HAP-1 (cell line): ENCODE data around the gene MCRIP2.

Experiments
- DNase-seq, 2 experiments: peaks; one replicate each; pipeline ENCODE4 v3.0.0-alpha.2; 2016 to 2020; ENCODE audit warnings: low spot score in 2 of 2
- H3K27me3 ChIP-seq: fragments of 250-450 bp; sonication (Bioruptor Pico); 2 replicates; pipeline ENCODE4 v1.5.1; 2020; ENCODE audit warnings: low read depth, mild to moderate bottlenecking, moderate library complexity
- H3K36me3 ChIP-seq: fragments of 250-450 bp; sonication (Bioruptor Pico); replicated peaks from 2 replicates; pipeline ENCODE4 v1.5.1; 2020; ENCODE audit warnings: mild to moderate bottlenecking
- H3K4me1 ChIP-seq: fragments of 250-450 bp; sonication (Bioruptor Pico); 2 replicates; pipeline ENCODE4 v1.5.1; 2020; ENCODE audit warnings: mild to moderate bottlenecking
- H3K4me3 ChIP-seq: fragments of 250-450 bp; sonication (Bioruptor Pico); 2 replicates; pipeline ENCODE4 v1.5.1; 2020; ENCODE audit warnings: mild to moderate bottlenecking, moderate library complexity
- H3K9me3 ChIP-seq: fragments of 250-450 bp; sonication (Bioruptor Pico); 2 replicates; pipeline ENCODE4 v1.5.1; 2020; ENCODE audit warnings: mild to moderate bottlenecking, moderate library complexity
- in situ Hi-C: fragments of 300-500 bp; cut with MboI; formaldehyde crosslinking; loops from 3 replicates; pipeline ENCODE4 v1.14.3; 2020; ENCODE audit warnings: low sequenced_read_pairs, inconsistent platforms, mixed read lengths

The MCRIP2 gene

GRCh38 chr16:658679-659571, 17.3 kb downstream of the MCRIP2 start:
- Histone ChIP-seq H3K4me3 (no peak overlapping the region), H3K9me3 (no peaks in the 10 kb centered on the region), H3K27me3 (no peaks in the 10 kb centered on the region), H3K36me3 (peaks cover 41% of the 10 kb centered on the region), H3K4me1 (no peaks in the 10 kb centered on the region)
- DNase-seq, result no peak
- in situ Hi-C loops, result no loop called here

DNA sequence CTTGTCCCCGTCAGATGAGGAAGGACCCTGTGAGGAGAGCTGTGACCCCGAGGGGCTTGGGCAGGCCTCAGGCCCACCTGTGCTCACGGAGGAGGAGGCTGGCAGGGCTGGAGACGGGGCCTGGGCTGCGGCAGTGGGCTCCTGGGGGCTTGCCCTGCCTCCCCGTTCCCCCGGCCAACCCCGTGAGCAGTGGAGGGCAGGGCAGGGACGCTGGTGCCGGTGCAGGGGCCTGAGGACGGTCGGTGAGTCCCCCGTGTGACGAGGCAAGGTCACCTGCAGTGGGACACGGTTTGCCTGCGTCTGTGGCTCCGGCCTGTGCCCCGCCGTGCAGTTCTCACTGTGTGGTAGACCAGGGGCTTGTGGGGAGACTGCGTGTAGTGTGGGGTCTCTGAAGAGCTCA, 18.0 kb downstream of the MCRIP2 start:
- in situ Hi-C loops, result no loop called here
- no peak overlapping the region for H3K4me3 ChIP-seq
- H3K27me3 ChIP-seq, result no peaks in the 10 kb centered on the region
- no peaks in the 10 kb centered on the region for H3K4me1 ChIP-seq
- no peak for DNase-seq
- peaks cover 40% of the 10 kb centered on the region for H3K36me3 ChIP-seq
- no peaks in the 10 kb centered on the region for H3K9me3 ChIP-seq

GRCh38 chr16:660132-660458, 18.5 kb downstream of the MCRIP2 start:
- H3K4me1 ChIP-seq, result no peaks in the 10 kb centered on the region
- DNase-seq, result no peak
- no peaks in the 10 kb centered on the region for H3K27me3 ChIP-seq
- H3K4me3 ChIP-seq, result no peak overlapping the region
- in situ Hi-C loops, result no loop called here
- H3K9me3 ChIP-seq, result no peaks in the 10 kb centered on the region
- peaks cover 37% of the 10 kb centered on the region; the same call in 1 of the 2 replicates for H3K36me3 ChIP-seq

- no peaks in the 10 kb centered on the region for H3K4me1 ChIP-seq
- in situ Hi-C loops, result no loop called here
- H3K4me3 ChIP-seq, result no peak overlapping the region
- H3K36me3 ChIP-seq, result peaks cover 35% of the 10 kb centered on the region; the same call in 1 of the 2 replicates
- no peaks in the 10 kb centered on the region for H3K27me3 ChIP-seq
- DNase-seq, result peak; percentile 62 to 86
- no peaks in the 10 kb centered on the region for H3K9me3 ChIP-seq
These were observed 19.0 kb downstream of the MCRIP2 start for GRCh38 chr16:660459-661183.

- in situ Hi-C loops, result no loop called here
- no peak for DNase-seq
- H3K4me1 ChIP-seq, result no peaks in the 10 kb centered on the region
- no peaks in the 10 kb centered on the region for H3K9me3 ChIP-seq
- H3K27me3 ChIP-seq, result no peaks in the 10 kb centered on the region
- peaks cover 35% of the 10 kb centered on the region; the same call in 1 of the 2 replicates for H3K36me3 ChIP-seq
- H3K4me3 ChIP-seq, result no peak overlapping the region
These were observed 19.7 kb downstream of the MCRIP2 start for GRCh38 chr16:661184-661821.

DNA sequence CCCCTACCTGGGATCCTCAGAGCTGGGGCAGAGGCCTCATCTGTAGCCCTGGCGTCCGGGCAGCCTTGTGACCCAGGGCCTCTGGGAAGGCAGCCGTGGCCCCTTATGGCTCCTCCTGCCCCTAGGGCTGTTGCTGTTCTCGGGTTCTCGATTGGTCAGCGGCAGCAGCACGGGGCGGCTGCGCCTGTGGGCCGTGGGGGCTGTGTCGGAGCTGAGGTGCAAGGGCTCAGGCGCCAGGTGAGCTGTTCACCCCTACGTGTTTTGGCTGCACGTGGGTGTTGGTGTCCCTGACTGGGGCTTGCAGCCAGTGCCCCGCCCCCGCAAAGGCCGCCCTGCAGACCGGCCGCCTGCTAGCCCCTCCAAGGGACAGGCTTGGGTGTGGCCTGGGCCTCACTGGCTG, 20.5 kb downstream of the MCRIP2 start:
- Histone ChIP-seq H3K27me3 (no peaks in the 10 kb centered on the region), H3K9me3 (no peaks in the 10 kb centered on the region), H3K36me3 (peaks cover 29% of the 10 kb centered on the region; the same call in 1 of the 2 replicates), H3K4me3 (no peak overlapping the region), H3K4me1 (no peaks in the 10 kb centered on the region)
- DNase-seq, result no peak
- in situ Hi-C loops, result no loop called here

GRCh38 chr16:662597-662996, 21.0 kb downstream of the MCRIP2 start:
- DNase-seq, result no peak
- H3K36me3 ChIP-seq, result peaks cover 26% of the 10 kb centered on the region
- H3K4me1 ChIP-seq, result peaks cover 2% of the 10 kb centered on the region; the same call in 1 of the 2 replicates
- in situ Hi-C loops, result no loop called here
- H3K9me3 ChIP-seq, result no peaks in the 10 kb centered on the region
- no peaks in the 10 kb centered on the region for H3K27me3 ChIP-seq
- no peak overlapping the region for H3K4me3 ChIP-seq

DNA sequence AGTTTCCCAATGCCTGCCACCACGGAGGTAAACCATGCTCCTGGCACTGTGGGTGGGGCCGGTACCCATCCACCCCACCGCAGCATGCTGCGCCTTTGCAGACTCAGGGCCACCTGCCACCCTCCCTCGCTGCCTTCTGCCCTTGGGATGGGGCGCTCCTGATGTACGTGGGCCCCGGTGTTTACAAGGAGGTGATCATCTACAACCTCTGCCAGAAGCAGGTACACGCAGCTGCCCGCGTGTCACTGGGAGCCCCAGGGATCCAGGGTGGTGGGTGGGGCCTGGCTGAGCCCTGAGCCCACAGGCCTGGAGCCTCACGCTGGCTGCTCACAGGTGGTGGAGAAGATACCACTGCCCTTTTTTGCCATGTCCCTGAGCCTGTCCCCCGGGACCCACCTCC, 24.9 kb downstream of the MCRIP2 start:
- no peaks in the 10 kb centered on the region for H3K27me3 ChIP-seq
- no peak overlapping the region for H3K4me3 ChIP-seq
- no peak for DNase-seq
- H3K36me3 ChIP-seq, result peaks cover 39% of the 10 kb centered on the region
- in situ Hi-C loops, result no loop called here
- no peaks in the 10 kb centered on the region for H3K9me3 ChIP-seq
- H3K4me1 ChIP-seq, result peaks cover 7% of the 10 kb centered on the region

- in situ Hi-C loops, result no loop called here
- Histone ChIP-seq H3K36me3 (peaks cover 39% of the 10 kb centered on the region), H3K9me3 (no peaks in the 10 kb centered on the region), H3K27me3 (no peaks in the 10 kb centered on the region), H3K4me1 (peaks cover 7% of the 10 kb centered on the region), H3K4me3 (peak overlapping the region; percentile 87)
- DNase-seq, result no peak
These were observed 25.6 kb downstream of the MCRIP2 start for GRCh38 chr16:667113-667779.

DNA sequence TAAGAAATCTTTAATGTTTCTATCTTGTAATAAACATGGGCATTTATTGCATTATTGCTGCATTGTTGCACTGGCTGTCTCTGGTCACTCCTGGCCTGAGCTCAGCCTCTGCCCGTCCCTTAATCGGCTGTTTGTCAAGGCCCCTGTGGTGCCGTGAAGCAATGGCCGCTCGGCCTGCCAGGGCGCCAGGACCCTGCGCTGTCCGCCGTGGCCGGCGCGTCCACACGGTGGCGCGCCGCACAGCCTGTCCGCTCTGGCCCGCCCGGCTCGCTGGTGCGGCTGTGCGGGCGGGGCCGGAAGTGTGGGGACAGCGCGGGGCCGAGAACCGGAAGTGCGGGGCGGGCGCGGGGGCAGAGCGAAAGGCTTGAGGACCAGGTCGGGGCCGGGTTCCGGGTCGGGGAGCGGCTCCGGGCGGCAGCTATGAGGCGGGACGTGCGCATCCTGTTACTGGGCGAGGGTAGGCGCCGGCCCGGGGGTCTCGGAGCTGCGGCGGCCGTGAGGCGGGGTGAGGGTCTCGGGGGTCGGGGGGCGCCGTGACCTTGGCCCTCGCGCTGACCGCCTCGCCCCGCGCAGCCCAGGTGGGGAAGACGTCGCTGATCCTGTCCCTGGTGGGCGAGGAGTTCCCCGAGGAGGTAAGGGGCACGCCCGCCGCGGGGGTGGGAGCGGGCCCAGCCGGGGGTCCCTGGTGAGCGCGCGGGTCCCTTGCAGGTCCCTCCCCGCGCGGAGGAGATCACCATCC, 26.3 kb downstream of the MCRIP2 start, which contains the start of gene RHOT2:
RHOT2 (plus strand) TSS at position 353 of the 739 bp plus-strand sequence; CDS start at position 421, 68 bp downstream.
- H3K27me3 ChIP-seq, result no peaks in the 10 kb centered on the region
- peak; percentile 83 to 96 for DNase-seq
- no peaks in the 10 kb centered on the region for H3K9me3 ChIP-seq
- peaks cover 7% of the 10 kb centered on the region for H3K4me1 ChIP-seq
- H3K36me3 ChIP-seq, result peaks cover 44% of the 10 kb centered on the region
- peak within 1 kb of the TSS; percentile 87 for H3K4me3 ChIP-seq
- in situ Hi-C loops, result no loop called here

DNA sequence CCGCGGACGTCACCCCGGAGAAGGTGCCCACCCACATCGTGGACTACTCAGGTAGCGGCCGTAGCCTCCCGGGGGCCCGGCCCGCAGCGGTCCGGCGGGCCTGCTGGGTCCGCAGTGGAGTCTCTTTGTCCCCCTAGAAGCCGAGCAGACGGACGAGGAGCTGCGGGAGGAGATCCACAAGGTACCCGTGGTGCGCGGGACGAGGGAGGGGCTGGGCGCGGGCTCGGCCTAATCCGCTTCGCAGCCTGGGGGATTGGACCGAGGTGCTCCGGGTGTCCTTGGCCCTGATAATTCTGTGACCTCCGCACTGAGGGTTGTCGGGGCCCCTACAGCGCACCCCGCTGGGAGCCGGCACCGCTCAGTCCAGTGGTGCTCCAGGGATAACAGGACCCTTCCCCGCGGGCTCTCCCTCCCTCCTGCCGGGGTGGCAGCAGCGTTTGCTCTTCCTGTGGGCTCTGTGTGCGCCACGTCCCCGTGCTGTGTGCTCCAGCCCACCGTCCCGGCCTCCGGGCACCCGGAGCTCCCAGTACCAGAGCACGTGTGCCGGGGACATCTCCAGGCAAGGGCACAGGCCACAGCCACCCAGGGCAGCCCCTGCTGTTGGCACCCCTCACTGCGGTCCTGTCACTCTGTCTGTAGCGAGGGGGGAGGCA, 27.0 kb downstream of the MCRIP2 start:
- DNase-seq, result peak in 1 of 2 experiments; percentile 51
- H3K27me3 ChIP-seq, result no peaks in the 10 kb centered on the region
- H3K4me3 ChIP-seq, result peak overlapping the region; percentile 87
- peaks cover 47% of the 10 kb centered on the region for H3K36me3 ChIP-seq
- in situ Hi-C loops, result no loop called here
- H3K9me3 ChIP-seq, result no peaks in the 10 kb centered on the region
- peaks cover 7% of the 10 kb centered on the region for H3K4me1 ChIP-seq

DNA sequence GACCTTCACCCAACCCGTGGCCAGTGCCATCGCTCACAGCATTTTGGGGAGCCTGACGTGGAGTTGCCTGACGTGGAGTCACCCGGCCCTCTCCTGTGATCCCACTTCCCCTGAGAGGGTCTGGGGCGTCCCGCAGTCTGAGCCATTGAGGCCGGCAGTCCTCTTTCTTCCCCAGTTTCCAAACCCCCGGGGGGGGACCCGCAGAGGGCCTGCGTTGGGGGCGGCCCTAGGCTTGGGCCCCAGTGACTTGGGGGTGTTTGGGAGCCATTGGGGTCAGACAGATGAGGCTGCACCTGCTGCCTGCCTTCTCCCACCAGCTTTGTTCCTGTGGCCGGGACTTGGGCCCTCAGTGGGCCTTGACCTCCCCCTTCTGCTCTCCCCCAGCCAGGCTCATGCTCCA, 28.0 kb downstream of the MCRIP2 start:
- in situ Hi-C loops, result no loop called here
- peak overlapping the region; percentile 87; the same call in 1 of the 2 replicates for H3K4me3 ChIP-seq
- no peak for DNase-seq
- H3K9me3 ChIP-seq, result no peaks in the 10 kb centered on the region
- H3K4me1 ChIP-seq, result peaks cover 7% of the 10 kb centered on the region
- H3K36me3 ChIP-seq, result peaks cover 53% of the 10 kb centered on the region
- H3K27me3 ChIP-seq, result no peaks in the 10 kb centered on the region
